ENCODE results near the gene TOP3B. TPM values are rescaled to one million over a fixed set of nuclear protein-coding genes. Genes with fewer than 3 reads are reported as not detected.

Gene TOP3B, protein sequence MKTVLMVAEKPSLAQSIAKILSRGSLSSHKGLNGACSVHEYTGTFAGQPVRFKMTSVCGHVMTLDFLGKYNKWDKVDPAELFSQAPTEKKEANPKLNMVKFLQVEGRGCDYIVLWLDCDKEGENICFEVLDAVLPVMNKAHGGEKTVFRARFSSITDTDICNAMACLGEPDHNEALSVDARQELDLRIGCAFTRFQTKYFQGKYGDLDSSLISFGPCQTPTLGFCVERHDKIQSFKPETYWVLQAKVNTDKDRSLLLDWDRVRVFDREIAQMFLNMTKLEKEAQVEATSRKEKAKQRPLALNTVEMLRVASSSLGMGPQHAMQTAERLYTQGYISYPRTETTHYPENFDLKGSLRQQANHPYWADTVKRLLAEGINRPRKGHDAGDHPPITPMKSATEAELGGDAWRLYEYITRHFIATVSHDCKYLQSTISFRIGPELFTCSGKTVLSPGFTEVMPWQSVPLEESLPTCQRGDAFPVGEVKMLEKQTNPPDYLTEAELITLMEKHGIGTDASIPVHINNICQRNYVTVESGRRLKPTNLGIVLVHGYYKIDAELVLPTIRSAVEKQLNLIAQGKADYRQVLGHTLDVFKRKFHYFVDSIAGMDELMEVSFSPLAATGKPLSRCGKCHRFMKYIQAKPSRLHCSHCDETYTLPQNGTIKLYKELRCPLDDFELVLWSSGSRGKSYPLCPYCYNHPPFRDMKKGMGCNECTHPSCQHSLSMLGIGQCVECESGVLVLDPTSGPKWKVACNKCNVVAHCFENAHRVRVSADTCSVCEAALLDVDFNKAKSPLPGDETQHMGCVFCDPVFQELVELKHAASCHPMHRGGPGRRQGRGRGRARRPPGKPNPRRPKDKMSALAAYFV
- 10 to 100 TPM; 13.5 to 20.4 (median 15.6) TPM for total RNA-seq
- long read RNA-seq, partial matches to known transcripts: 0 of 1 reads
- long read RNA-seq, other reads (novel, unspliced or antisense): 0 of 1 reads

DNA sequence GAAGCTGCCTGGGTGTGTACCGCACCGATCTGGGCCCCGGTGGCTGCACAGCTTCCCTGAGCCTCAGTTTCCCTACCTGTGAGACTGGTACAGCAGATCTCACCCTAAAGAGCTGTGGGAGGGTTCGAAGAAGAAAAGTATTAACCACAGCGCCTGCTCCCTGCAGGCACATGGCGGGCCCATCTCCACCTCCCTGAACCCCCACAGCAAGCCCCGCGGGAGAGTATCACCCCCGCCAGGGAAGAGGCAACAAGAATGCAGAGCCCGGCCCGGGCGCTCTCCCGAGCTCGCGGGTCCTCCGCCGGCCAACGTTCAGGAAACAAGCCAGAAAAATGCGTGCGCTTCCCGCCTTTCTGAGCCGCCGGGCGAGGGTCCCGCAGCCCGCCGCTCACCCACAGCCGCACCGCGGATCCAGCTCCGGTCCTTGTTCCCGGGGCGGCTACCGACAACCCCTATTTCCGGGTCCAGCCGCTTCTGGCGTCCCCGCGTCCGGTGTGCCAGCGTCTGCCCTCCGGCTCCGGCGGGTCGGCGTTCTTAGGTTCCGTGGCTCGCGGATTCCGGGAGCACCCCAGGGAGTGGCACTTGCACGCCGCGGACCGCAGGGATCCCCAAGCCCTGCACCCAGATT, at the start of gene TOP3B:
Gene TOP3B, minus strand, starts transcription at position 450 of the 628 bp plus-strand sequence. CDS start 7,078 bp downstream, outside the sequence.
- Histone ChIP-seq H3K27ac (peak within 1 kb of the TSS; percentile 30 to 70 (median 68)), H3K4me1 (peaks cover 0 to 10% (median 2%) of the 10 kb centered on the region in 4 donors), H3K4me3 (peak within 1 kb of the TSS; percentile 74 to 97 (median 96)), H3K27me3 (no peaks in the 10 kb centered on the region), H3K9me3 (no peaks in the 10 kb centered on the region), H3K36me3 (no peaks in the 10 kb centered on the region)
- peak; percentile 91 to 97 (median 94) for ATAC-seq
- intact Hi-C loops (cut with DNase I): no loop called here
- DNase-seq: peak; percentile 82 to 87 (median 85)
- TF ChIP-seq, protein P1, sequence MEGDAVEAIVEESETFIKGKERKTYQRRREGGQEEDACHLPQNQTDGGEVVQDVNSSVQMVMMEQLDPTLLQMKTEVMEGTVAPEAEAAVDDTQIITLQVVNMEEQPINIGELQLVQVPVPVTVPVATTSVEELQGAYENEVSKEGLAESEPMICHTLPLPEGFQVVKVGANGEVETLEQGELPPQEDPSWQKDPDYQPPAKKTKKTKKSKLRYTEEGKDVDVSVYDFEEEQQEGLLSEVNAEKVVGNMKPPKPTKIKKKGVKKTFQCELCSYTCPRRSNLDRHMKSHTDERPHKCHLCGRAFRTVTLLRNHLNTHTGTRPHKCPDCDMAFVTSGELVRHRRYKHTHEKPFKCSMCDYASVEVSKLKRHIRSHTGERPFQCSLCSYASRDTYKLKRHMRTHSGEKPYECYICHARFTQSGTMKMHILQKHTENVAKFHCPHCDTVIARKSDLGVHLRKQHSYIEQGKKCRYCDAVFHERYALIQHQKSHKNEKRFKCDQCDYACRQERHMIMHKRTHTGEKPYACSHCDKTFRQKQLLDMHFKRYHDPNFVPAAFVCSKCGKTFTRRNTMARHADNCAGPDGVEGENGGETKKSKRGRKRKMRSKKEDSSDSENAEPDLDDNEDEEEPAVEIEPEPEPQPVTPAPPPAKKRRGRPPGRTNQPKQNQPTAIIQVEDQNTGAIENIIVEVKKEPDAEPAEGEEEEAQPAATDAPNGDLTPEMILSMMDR (IDR thresholded peaks at IDR 0.05): no peak
- no peak for TF ChIP-seq POLR2A (IDR thresholded peaks at IDR 0.05)
- 0% methylated on average over 46 of the region's 54 CpGs for WGBS (ENCODE audit: insufficient coverage, low coverage, low lambda C conversion rate, missing lambda C conversion rate)

DNA sequence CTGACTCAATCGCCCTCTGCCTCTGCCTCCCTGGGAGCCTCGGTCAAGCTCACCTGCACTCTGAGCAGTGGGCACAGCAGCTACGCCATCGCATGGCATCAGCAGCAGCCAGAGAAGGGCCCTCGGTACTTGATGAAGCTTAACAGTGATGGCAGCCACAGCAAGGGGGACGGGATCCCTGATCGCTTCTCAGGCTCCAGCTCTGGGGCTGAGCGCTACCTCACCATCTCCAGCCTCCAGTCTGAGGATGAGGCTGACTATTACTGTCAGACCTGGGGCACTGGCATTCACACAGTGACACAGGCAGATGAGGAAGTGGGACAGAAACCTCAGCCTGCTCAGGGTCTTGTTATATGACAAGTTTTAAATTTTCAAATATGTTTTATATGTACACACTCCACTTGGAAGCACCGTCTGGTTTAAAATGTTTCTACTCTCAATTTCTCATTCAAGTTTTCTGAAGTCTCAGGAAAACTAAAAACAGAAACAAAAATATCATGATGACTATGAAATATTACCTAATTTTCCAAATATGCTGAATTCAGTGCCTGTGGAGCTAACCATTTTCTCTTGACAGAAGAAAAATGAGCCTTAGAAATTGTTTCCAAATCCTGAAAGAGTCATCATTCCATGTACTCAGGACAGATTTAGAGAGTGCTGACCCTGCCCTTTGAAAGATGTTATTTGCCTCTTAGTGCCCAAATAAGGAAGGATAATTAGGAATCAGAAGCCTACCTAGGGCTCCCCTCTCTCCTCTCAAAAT, 48.8 kb upstream of the TOP3B start:
- H3K36me3 ChIP-seq: no peaks in the 10 kb centered on the region
- H3K27me3 ChIP-seq: no peaks in the 10 kb centered on the region
- H3K9me3 ChIP-seq: no peaks in the 10 kb centered on the region
- ATAC-seq: no peak
- no peak overlapping the region for H3K27ac ChIP-seq
- WGBS (ENCODE audit: insufficient coverage, low coverage, low lambda C conversion rate, missing lambda C conversion rate): 83% methylated on average over 6 of the region's 9 CpGs
- no peaks in the 10 kb centered on the region for H3K4me1 ChIP-seq
- intact Hi-C loops (cut with DNase I): no loop called here
- H3K4me3 ChIP-seq: no peak overlapping the region
- TF ChIP-seq POLR2A (IDR thresholded peaks at IDR 0.05): no peak
- TF ChIP-seq, protein P1 (IDR thresholded peaks at IDR 0.05): no peak
- no peak for DNase-seq

DNA sequence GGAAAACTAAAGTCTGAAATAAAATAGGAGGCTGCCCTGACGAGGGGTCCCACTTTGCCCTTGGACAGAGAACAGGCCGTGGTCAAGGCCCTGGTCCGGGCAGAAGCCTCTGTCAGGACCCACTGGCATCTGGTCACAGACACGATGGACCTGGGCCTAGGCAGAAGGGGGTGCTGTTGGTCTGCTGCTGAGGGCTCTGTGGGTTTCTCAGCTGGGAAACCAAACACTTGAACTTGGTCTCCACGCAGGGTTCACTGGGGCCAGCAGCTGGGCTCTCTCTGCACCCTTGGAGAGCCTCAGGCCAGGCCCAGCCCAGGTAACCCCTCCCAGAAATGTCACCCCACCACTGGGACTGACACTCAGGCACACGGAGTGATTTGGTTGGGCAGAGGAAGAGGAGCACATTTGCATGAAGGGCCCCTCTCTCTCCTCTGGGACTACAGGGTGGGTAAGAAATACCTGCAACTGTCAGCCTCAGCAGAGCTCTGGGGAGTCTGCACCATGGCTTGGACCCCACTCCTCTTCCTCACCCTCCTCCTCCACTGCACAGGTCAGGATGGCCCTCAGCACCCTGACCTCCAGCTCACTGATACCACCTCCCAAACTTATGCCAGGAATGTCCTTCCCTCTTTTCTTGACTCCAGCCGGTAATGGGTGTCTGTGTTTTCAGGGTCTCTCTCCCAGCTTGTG, 48.1 kb upstream of the TOP3B start:
- H3K27me3 ChIP-seq: no peaks in the 10 kb centered on the region
- H3K4me1 ChIP-seq: no peaks in the 10 kb centered on the region
- ATAC-seq (peak in 3 of 4 donors; percentile 44 to 53 (median 46)), DNase-seq (no peak)
- H3K4me3 ChIP-seq: no peak overlapping the region
- TF ChIP-seq, protein P1 (IDR thresholded peaks at IDR 0.05): peak in 2 of 4 donors; percentile 23 to 44
- TF ChIP-seq POLR2A (IDR thresholded peaks at IDR 0.05): no peak
- H3K27ac ChIP-seq: no peak overlapping the region
- intact Hi-C loops (cut with DNase I): no loop called here
- H3K9me3 ChIP-seq: no peaks in the 10 kb centered on the region
- WGBS (ENCODE audit: insufficient coverage, low coverage, low lambda C conversion rate, missing lambda C conversion rate): 37% methylated on average over 5 of the region's 7 CpGs
- no peaks in the 10 kb centered on the region for H3K36me3 ChIP-seq

All from right lobe of liver (tissue), 6 donors.